Measurements from ENCODE around the gene FMN2.

Gene FMN2

GRCh38 chr1:240503036-240503435 is 411.4 kb downstream of the FMN2 start:
- Histone ChIP-seq H3K4me3 (ENCODE audit: extremely low read depth, insufficient read depth, low read length, poor library complexity, severe bottlenecking) (no peak overlapping the region), H3K9me3 (ENCODE audit: control insufficient read depth, low read length) (no peaks in the 10 kb centered on the region), H3K4me1 (ENCODE audit: control insufficient read depth, insufficient read depth, low read length, poor library complexity, severe bottlenecking) (peaks cover 39% of the 10 kb centered on the region), H3K36me3 (ENCODE audit: control insufficient read depth, insufficient read depth, low read length) (no peaks in the 10 kb centered on the region), H3K27ac (ENCODE audit: low read depth, low read length, severe bottlenecking) (no peak overlapping the region)
- 90 to 93% methylated on average over 4 of the region's 4 CpGs for WGBS, 2 experiments (ENCODE audit: insufficient coverage in 2 of 2)

- Histone ChIP-seq H3K4me1 (ENCODE audit: control insufficient read depth, insufficient read depth, low read length, poor library complexity, severe bottlenecking) (peaks cover 34% of the 10 kb centered on the region), H3K27ac (ENCODE audit: low read depth, low read length, severe bottlenecking) (no peak overlapping the region), H3K36me3 (ENCODE audit: control insufficient read depth, insufficient read depth, low read length) (no peaks in the 10 kb centered on the region), H3K9me3 (ENCODE audit: control insufficient read depth, low read length) (no peaks in the 10 kb centered on the region), H3K4me3 (ENCODE audit: extremely low read depth, insufficient read depth, low read length, poor library complexity, severe bottlenecking) (no peak overlapping the region)
- no CpG with 5 or more reads among the region's 1 CpG for WGBS, 2 experiments (ENCODE audit: insufficient coverage in 2 of 2)
These were observed 411.9 kb downstream of the FMN2 start for GRCh38 chr1:240503558-240503957.

GRCh38 chr1:240506176-240506575 is 414.5 kb downstream of the FMN2 start:
- WGBS, 2 experiments (ENCODE audit: insufficient coverage in 2 of 2): 94 to 100% methylated on average over 3 of the region's 4 CpGs
- Histone ChIP-seq H3K27ac (ENCODE audit: low read depth, low read length, severe bottlenecking) (no peak overlapping the region), H3K9me3 (ENCODE audit: control insufficient read depth, low read length) (no peaks in the 10 kb centered on the region), H3K36me3 (ENCODE audit: control insufficient read depth, insufficient read depth, low read length) (no peaks in the 10 kb centered on the region), H3K4me1 (ENCODE audit: control insufficient read depth, insufficient read depth, low read length, poor library complexity, severe bottlenecking) (peaks cover 16% of the 10 kb centered on the region), H3K4me3 (ENCODE audit: extremely low read depth, insufficient read depth, low read length, poor library complexity, severe bottlenecking) (no peak overlapping the region)

GRCh38 chr1:240508201-240508600 is 416.5 kb downstream of the FMN2 start:
- Histone ChIP-seq H3K36me3 (ENCODE audit: control insufficient read depth, insufficient read depth, low read length) (no peaks in the 10 kb centered on the region), H3K9me3 (ENCODE audit: control insufficient read depth, low read length) (no peaks in the 10 kb centered on the region), H3K27ac (ENCODE audit: low read depth, low read length, severe bottlenecking) (no peak overlapping the region), H3K4me3 (ENCODE audit: extremely low read depth, insufficient read depth, low read length, poor library complexity, severe bottlenecking) (no peak overlapping the region), H3K4me1 (ENCODE audit: control insufficient read depth, insufficient read depth, low read length, poor library complexity, severe bottlenecking) (no peaks in the 10 kb centered on the region)
- WGBS, 2 experiments (ENCODE audit: insufficient coverage in 2 of 2): 71% methylated on average over 1 of the region's 3 CpGs; no CpG with 5 or more reads in 1 of the 2 experiments

GRCh38 chr1:240508950-240509349 is 417.3 kb downstream of the FMN2 start:
- no peaks in the 10 kb centered on the region for H3K4me1 ChIP-seq (ENCODE audit: control insufficient read depth, insufficient read depth, low read length, poor library complexity, severe bottlenecking)
- H3K27ac ChIP-seq (ENCODE audit: low read depth, low read length, severe bottlenecking): no peak overlapping the region
- H3K36me3 ChIP-seq (ENCODE audit: control insufficient read depth, insufficient read depth, low read length): no peaks in the 10 kb centered on the region
- H3K4me3 ChIP-seq (ENCODE audit: extremely low read depth, insufficient read depth, low read length, poor library complexity, severe bottlenecking): no peak overlapping the region
- WGBS, 2 experiments (ENCODE audit: insufficient coverage in 2 of 2): no CpG with 5 or more reads among the region's 2 CpGs
- H3K9me3 ChIP-seq (ENCODE audit: control insufficient read depth, low read length): no peaks in the 10 kb centered on the region

GRCh38 chr1:240511789-240512188 is 420.1 kb downstream of the FMN2 start:
- H3K36me3 ChIP-seq (ENCODE audit: control insufficient read depth, insufficient read depth, low read length): no peaks in the 10 kb centered on the region
- peaks cover 8% of the 10 kb centered on the region for H3K4me1 ChIP-seq (ENCODE audit: control insufficient read depth, insufficient read depth, low read length, poor library complexity, severe bottlenecking)
- no peak overlapping the region for H3K27ac ChIP-seq (ENCODE audit: low read depth, low read length, severe bottlenecking)
- H3K4me3 ChIP-seq (ENCODE audit: extremely low read depth, insufficient read depth, low read length, poor library complexity, severe bottlenecking): no peak overlapping the region
- H3K9me3 ChIP-seq (ENCODE audit: control insufficient read depth, low read length): no peaks in the 10 kb centered on the region

GRCh38 chr1:240515505-240515904 is 423.8 kb downstream of the FMN2 start:
- 83% methylated on average over 1 of the region's 1 CpG; no CpG with 5 or more reads in 1 of the 2 experiments for WGBS, 2 experiments (ENCODE audit: insufficient coverage in 2 of 2)

GRCh38 chr1:240516069-240516468 is 424.4 kb downstream of the FMN2 start:
- WGBS, 2 experiments (ENCODE audit: insufficient coverage in 2 of 2): 92% methylated on average over 2 of the region's 2 CpGs; no CpG with 5 or more reads in 1 of the 2 experiments
- no peaks in the 10 kb centered on the region for H3K9me3 ChIP-seq (ENCODE audit: control insufficient read depth, low read length)
- H3K27ac ChIP-seq (ENCODE audit: low read depth, low read length, severe bottlenecking): no peak overlapping the region
- no peak overlapping the region for H3K4me3 ChIP-seq (ENCODE audit: extremely low read depth, insufficient read depth, low read length, poor library complexity, severe bottlenecking)
- peaks cover 8% of the 10 kb centered on the region for H3K4me1 ChIP-seq (ENCODE audit: control insufficient read depth, insufficient read depth, low read length, poor library complexity, severe bottlenecking)
- no peaks in the 10 kb centered on the region for H3K36me3 ChIP-seq (ENCODE audit: control insufficient read depth, insufficient read depth, low read length)

More at GRCh38 chr1:240515505-240515904, 423.8 kb downstream of the FMN2 start:
- no peaks in the 10 kb centered on the region for H3K9me3 ChIP-seq (ENCODE audit: control insufficient read depth, low read length)
- peaks cover 8% of the 10 kb centered on the region for H3K4me1 ChIP-seq (ENCODE audit: control insufficient read depth, insufficient read depth, low read length, poor library complexity, severe bottlenecking)
- H3K27ac ChIP-seq (ENCODE audit: low read depth, low read length, severe bottlenecking): no peak overlapping the region
- H3K36me3 ChIP-seq (ENCODE audit: control insufficient read depth, insufficient read depth, low read length): no peaks in the 10 kb centered on the region
- H3K4me3 ChIP-seq (ENCODE audit: extremely low read depth, insufficient read depth, low read length, poor library complexity, severe bottlenecking): no peak overlapping the region

- Histone ChIP-seq H3K4me3 (ENCODE audit: extremely low read depth, insufficient read depth, low read length, poor library complexity, severe bottlenecking) (no peak overlapping the region), H3K9me3 (ENCODE audit: control insufficient read depth, low read length) (no peaks in the 10 kb centered on the region), H3K36me3 (ENCODE audit: control insufficient read depth, insufficient read depth, low read length) (no peaks in the 10 kb centered on the region), H3K4me1 (ENCODE audit: control insufficient read depth, insufficient read depth, low read length, poor library complexity, severe bottlenecking) (peaks cover 8% of the 10 kb centered on the region), H3K27ac (ENCODE audit: low read depth, low read length, severe bottlenecking) (no peak overlapping the region)
- 83 to 100% methylated on average over 4 of the region's 4 CpGs for WGBS, 2 experiments (ENCODE audit: insufficient coverage in 2 of 2)
These were observed 426.2 kb downstream of the FMN2 start for GRCh38 chr1:240517891-240518290.

- no peak overlapping the region for H3K27ac ChIP-seq (ENCODE audit: low read depth, low read length, severe bottlenecking)
- WGBS, 2 experiments (ENCODE audit: insufficient coverage in 2 of 2): 92 to 100% methylated on average over 1 to 5 of the region's 6 CpGs
- no peaks in the 10 kb centered on the region for H3K36me3 ChIP-seq (ENCODE audit: control insufficient read depth, insufficient read depth, low read length)
- H3K4me1 ChIP-seq (ENCODE audit: control insufficient read depth, insufficient read depth, low read length, poor library complexity, severe bottlenecking): no peaks in the 10 kb centered on the region
- H3K9me3 ChIP-seq (ENCODE audit: control insufficient read depth, low read length): no peaks in the 10 kb centered on the region
- no peak overlapping the region for H3K4me3 ChIP-seq (ENCODE audit: extremely low read depth, insufficient read depth, low read length, poor library complexity, severe bottlenecking)
These were observed 430.6 kb downstream of the FMN2 start for GRCh38 chr1:240522122-240522822.

GRCh38 chr1:240524356-240525069 is 432.8 kb downstream of the FMN2 start:
- Histone ChIP-seq H3K36me3 (ENCODE audit: control insufficient read depth, insufficient read depth, low read length) (no peaks in the 10 kb centered on the region), H3K27ac (ENCODE audit: low read depth, low read length, severe bottlenecking) (no peak overlapping the region), H3K4me1 (ENCODE audit: control insufficient read depth, insufficient read depth, low read length, poor library complexity, severe bottlenecking) (no peaks in the 10 kb centered on the region), H3K4me3 (ENCODE audit: extremely low read depth, insufficient read depth, low read length, poor library complexity, severe bottlenecking) (no peak overlapping the region), H3K9me3 (ENCODE audit: control insufficient read depth, low read length) (no peaks in the 10 kb centered on the region)
- WGBS, 2 experiments (ENCODE audit: insufficient coverage in 2 of 2): 76 to 100% methylated on average over 2 to 3 of the region's 4 CpGs

Data from mesodermal cell (in vitro differentiated cells).